PFSK-1 (cell line): ENCODE results near the gene LZTFL1.

Experiments used
- POLR2AphosphoS5 ChIP-seq: IDR thresholded peaks from 2 replicates; pipeline ENCODE4 v1.6.1; 2012; ENCODE audit warnings: low read depth, mild to moderate bottlenecking, control low read depth, low read length, moderate library complexity
- SIN3A ChIP-seq: IDR thresholded peaks from 2 replicates; pipeline ENCODE4 v1.6.1; 2012; ENCODE audit warnings: mild to moderate bottlenecking, low read length, moderate library complexity, borderline replicate concordance; ENCODE audit not compliant: insufficient read depth
- TF ChIP-seq, protein P1 (sequence below), 2 experiments: IDR thresholded peaks; 2 replicates each; pipeline versions ENCODE4 v1.6.1 to v1.8.0; 2011 to 2012; ENCODE audit warnings: low read depth in 2 of 2, low read length in 2 of 2, control low read depth in 1 of 2, inconsistent platforms in 1 of 2, mild to moderate bottlenecking in 1 of 2, moderate library complexity in 1 of 2; ENCODE audit not compliant: insufficient read depth in 1 of 2

DNA sequence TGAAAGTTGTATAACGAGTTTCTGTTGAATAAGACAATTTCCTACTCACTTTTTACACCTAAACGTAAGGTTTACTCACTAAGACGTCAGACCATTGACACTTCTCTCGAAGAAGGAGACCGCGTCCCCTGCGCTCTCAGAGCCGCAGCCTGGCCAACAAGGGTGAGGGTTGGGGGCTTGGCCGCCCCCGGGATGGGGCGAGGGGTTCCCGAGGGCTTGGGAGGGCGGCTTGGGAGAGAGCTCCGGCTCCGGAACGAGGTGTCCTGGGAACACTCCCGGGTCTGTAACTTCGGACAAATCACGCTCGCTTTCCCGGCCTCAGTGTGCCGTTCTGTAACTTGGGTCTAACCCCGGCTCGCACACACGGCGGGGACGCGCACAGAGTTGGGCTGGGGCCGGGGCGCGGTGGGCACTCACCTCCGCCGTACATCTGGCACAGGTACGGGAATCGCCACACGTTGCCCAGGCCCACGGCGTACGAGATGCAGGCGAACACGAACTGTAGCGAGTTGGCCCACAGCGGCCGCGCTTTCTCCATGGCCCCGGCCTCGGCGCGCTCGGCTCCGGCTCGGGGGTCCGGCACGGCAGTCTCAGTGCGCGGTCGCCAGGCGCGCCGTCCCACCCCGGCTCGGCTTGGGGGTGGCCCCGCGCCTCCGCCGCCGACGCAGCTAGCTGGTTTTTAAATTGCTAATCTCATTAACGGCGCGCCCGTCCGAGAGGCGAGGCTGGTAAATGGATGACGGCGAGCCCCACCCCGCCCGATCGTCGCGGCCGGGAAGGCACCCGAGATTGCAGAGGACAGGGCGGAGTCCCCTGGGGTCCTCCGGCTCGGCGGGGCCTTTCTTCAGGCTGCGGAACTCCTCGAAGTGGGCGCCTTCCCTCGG lies 45.8 kb downstream of the LZTFL1 start, which contains the start of gene SLC6A20:
- TF ChIP-seq SIN3A (no peak), POLR2AphosphoS5 (no peak)
- TF ChIP-seq, protein P1, sequence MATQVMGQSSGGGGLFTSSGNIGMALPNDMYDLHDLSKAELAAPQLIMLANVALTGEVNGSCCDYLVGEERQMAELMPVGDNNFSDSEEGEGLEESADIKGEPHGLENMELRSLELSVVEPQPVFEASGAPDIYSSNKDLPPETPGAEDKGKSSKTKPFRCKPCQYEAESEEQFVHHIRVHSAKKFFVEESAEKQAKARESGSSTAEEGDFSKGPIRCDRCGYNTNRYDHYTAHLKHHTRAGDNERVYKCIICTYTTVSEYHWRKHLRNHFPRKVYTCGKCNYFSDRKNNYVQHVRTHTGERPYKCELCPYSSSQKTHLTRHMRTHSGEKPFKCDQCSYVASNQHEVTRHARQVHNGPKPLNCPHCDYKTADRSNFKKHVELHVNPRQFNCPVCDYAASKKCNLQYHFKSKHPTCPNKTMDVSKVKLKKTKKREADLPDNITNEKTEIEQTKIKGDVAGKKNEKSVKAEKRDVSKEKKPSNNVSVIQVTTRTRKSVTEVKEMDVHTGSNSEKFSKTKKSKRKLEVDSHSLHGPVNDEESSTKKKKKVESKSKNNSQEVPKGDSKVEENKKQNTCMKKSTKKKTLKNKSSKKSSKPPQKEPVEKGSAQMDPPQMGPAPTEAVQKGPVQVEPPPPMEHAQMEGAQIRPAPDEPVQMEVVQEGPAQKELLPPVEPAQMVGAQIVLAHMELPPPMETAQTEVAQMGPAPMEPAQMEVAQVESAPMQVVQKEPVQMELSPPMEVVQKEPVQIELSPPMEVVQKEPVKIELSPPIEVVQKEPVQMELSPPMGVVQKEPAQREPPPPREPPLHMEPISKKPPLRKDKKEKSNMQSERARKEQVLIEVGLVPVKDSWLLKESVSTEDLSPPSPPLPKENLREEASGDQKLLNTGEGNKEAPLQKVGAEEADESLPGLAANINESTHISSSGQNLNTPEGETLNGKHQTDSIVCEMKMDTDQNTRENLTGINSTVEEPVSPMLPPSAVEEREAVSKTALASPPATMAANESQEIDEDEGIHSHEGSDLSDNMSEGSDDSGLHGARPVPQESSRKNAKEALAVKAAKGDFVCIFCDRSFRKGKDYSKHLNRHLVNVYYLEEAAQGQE (IDR thresholded peaks at IDR 0.05; ENCODE audit: insufficient read depth in 1 of 2, low read depth in 2 of 2, low read length in 2 of 2): no peak
